SU-DHL-6 (cell line): ENCODE data around the gene HIVEP3.

ENCODE experiments used
- H2AFZ ChIP-seq: fragments of 200-600 bp; sonication (generic); 2 replicates; pipeline ENCODE4 v1.6.1; 2014; ENCODE audit warnings: low read depth, mild to moderate bottlenecking, moderate library complexity, mixed read lengths, antibody characterized with exemption, low read length; ENCODE audit not compliant: severe bottlenecking
- H3F3A ChIP-seq: fragments of 200-600 bp; shearing (Covaris generic); 2 replicates; pipeline ENCODE4 v1.6.0; 2016; ENCODE audit warnings: antibody characterized with exemption, mild to moderate bottlenecking; ENCODE audit not compliant: insufficient read depth
- H3K27ac ChIP-seq: fragments of 200-600 bp; sonication (generic); 2 replicates; pipeline ENCODE4 v1.5.1; 2016; ENCODE audit warnings: low read depth, mild to moderate bottlenecking, low read length, moderate library complexity, mixed read lengths
- H3K27me3 ChIP-seq: fragments of 200-600 bp; sonication (generic), shearing (Covaris generic); 2 replicates; pipeline ENCODE4 v1.6.0; 2014; ENCODE audit warnings: mild to moderate bottlenecking, low read length
- H3K36me3 ChIP-seq: fragments of 200-600 bp; sonication (generic); 2 replicates; pipeline ENCODE4 v1.6.1; 2014; ENCODE audit warnings: mild to moderate bottlenecking, low read length, mixed read lengths
- H3K4me2 ChIP-seq: fragments of 300-600, 200-600 bp; shearing (Covaris generic), sonication (generic); 2 replicates; pipeline ENCODE4 v1.6.0; 2014; ENCODE audit warnings: low read length, low read depth, mild to moderate bottlenecking; ENCODE audit not compliant: poor library complexity, severe bottlenecking
- H3K4me3 ChIP-seq: fragments of 200-600 bp; sonication (generic); 2 replicates; pipeline ENCODE4 v1.5.1; 2014; ENCODE audit warnings: antibody characterized with exemption, low read length, mild to moderate bottlenecking, mixed read lengths; ENCODE audit not compliant: insufficient read depth, poor library complexity, severe bottlenecking
- H3K79me2 ChIP-seq: fragments of 200-600 bp; sonication (generic); 2 replicates; pipeline ENCODE4 v1.6.1; 2014; ENCODE audit warnings: mild to moderate bottlenecking, low read length, moderate library complexity; ENCODE audit not compliant: insufficient read depth
- H3K9ac ChIP-seq: fragments of 200-600 bp; sonication (generic); 2 replicates; pipeline ENCODE4 v1.7.0; 2014; ENCODE audit warnings: mild to moderate bottlenecking, low read length
- H3K9me2 ChIP-seq: fragments of 200-600 bp; sonication (generic); replicated peaks from 2 replicates; pipeline ENCODE4 v1.6.1; 2014; ENCODE audit warnings: low read length; ENCODE audit not compliant: insufficient read depth
- H3K9me3 ChIP-seq: fragments of 200-600 bp; sonication (generic); 2 replicates; pipeline ENCODE4 v1.6.1; 2014; ENCODE audit warnings: low read length, mixed read lengths; ENCODE audit not compliant: insufficient read depth
- H4K20me1 ChIP-seq: fragments of 200-600 bp; sonication (generic); 2 replicates; pipeline ENCODE4 v1.6.1; 2014; ENCODE audit warnings: low read depth, mild to moderate bottlenecking, antibody characterized with exemption, low read length, moderate library complexity, mixed read lengths
- CTCF ChIP-seq: fragments of 200-600 bp; sonication (generic); IDR thresholded peaks from one replicate; pipeline ENCODE4 v1.5.1; 2017; ENCODE audit warnings: antibody characterized with exemption, mild to moderate bottlenecking, low read length, moderate library complexity; ENCODE audit not compliant: insufficient read depth, poor library complexity, severe bottlenecking
- EZH2phosphoT487 ChIP-seq: fragments of 200-600 bp; sonication (generic), shearing (Covaris generic); conservative IDR thresholded peaks from 2 replicates; pipeline ENCODE4 v1.6.1; 2018; ENCODE audit warnings: mild to moderate bottlenecking, antibody characterized with exemption, low read length, moderate library complexity, mixed read lengths

Gene HIVEP3

GRCh38 chr1:41492341-41492848 lies 426.3 kb downstream of the HIVEP3 start:
- H3K36me3 ChIP-seq, result no peaks in the 10 kb centered on the region
- H3K4me3 ChIP-seq, result no peak overlapping the region
- TF ChIP-seq CTCF (peak; percentile 76), EZH2phosphoT487 (no peak)
- no peak overlapping the region for H3K4me2 ChIP-seq
- no peaks in the 10 kb centered on the region for H4K20me1 ChIP-seq
- no peaks in the 10 kb centered on the region for H3F3A ChIP-seq
- H3K9me3 ChIP-seq, result no peaks in the 10 kb centered on the region
- H3K9me2 ChIP-seq, result no peaks in the 10 kb centered on the region
- no peak overlapping the region for H3K9ac ChIP-seq
- no peak overlapping the region for H3K27ac ChIP-seq
- H2AFZ ChIP-seq, result no peak overlapping the region
- no peaks in the 10 kb centered on the region for H3K79me2 ChIP-seq
- no peaks in the 10 kb centered on the region for H3K27me3 ChIP-seq

GRCh38 chr1:41490911-41491310 lies 427.8 kb downstream of the HIVEP3 start:
- H3K36me3 ChIP-seq, result no peaks in the 10 kb centered on the region
- H3F3A ChIP-seq, result no peaks in the 10 kb centered on the region
- H3K79me2 ChIP-seq, result no peaks in the 10 kb centered on the region
- H3K4me2 ChIP-seq, result no peak overlapping the region
- H3K9me2 ChIP-seq, result no peaks in the 10 kb centered on the region
- no peaks in the 10 kb centered on the region for H3K27me3 ChIP-seq
- H3K4me3 ChIP-seq, result no peak overlapping the region
- H2AFZ ChIP-seq, result no peak overlapping the region
- no peaks in the 10 kb centered on the region for H3K9me3 ChIP-seq
- H3K27ac ChIP-seq, result no peak overlapping the region
- no peak overlapping the region for H3K9ac ChIP-seq
- TF ChIP-seq EZH2phosphoT487 (no peak), CTCF (no peak)
- no peaks in the 10 kb centered on the region for H4K20me1 ChIP-seq

GRCh38 chr1:41489561-41489960 lies 429.2 kb downstream of the HIVEP3 start:
- Histone ChIP-seq H3K79me2 (no peaks in the 10 kb centered on the region), H3K27ac (no peak overlapping the region), H3K36me3 (no peaks in the 10 kb centered on the region), H4K20me1 (no peaks in the 10 kb centered on the region), H3F3A (no peaks in the 10 kb centered on the region), H3K9me3 (no peaks in the 10 kb centered on the region), H3K27me3 (no peaks in the 10 kb centered on the region), H3K4me3 (no peak overlapping the region), H3K4me2 (no peak overlapping the region), H2AFZ (no peak overlapping the region), H3K9me2 (no peaks in the 10 kb centered on the region), H3K9ac (no peak overlapping the region)
- TF ChIP-seq CTCF (no peak), EZH2phosphoT487 (no peak)
